ENCODE results near the gene CCND1. TPM values are rescaled to one million over a fixed set of nuclear protein-coding genes. Genes with fewer than 3 reads are reported as not detected.

CCND1 gene
- total and polyA plus RNA-seq, 10 of the 15 experiments (the other 5 are each of a cell fraction or from before 2014, with no cell fraction given), result 0.09 to 6.6 (median 0.59) TPM; not detected in 2

DNA sequence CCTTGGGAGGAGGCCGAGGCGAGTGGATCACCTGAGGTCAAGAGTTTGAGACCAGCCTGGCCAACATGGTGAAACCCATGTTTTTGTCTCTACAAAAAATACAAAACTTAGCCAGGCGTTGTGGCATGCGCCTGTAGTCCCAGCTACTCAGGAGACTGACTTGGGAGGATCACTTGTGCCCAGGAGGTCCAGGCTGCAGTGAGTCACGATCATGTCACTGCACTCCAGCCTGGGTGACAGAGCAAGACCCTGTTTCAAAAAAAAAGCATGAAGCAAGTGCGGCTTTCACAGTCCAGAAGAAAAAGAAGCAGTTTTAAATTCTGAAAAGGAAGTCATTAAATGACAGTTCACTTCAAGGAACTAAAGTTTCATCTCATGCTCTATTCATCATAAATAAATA lies 41.3 kb downstream of the CCND1 start (continued):
- TF ChIP-seq, protein P1, sequence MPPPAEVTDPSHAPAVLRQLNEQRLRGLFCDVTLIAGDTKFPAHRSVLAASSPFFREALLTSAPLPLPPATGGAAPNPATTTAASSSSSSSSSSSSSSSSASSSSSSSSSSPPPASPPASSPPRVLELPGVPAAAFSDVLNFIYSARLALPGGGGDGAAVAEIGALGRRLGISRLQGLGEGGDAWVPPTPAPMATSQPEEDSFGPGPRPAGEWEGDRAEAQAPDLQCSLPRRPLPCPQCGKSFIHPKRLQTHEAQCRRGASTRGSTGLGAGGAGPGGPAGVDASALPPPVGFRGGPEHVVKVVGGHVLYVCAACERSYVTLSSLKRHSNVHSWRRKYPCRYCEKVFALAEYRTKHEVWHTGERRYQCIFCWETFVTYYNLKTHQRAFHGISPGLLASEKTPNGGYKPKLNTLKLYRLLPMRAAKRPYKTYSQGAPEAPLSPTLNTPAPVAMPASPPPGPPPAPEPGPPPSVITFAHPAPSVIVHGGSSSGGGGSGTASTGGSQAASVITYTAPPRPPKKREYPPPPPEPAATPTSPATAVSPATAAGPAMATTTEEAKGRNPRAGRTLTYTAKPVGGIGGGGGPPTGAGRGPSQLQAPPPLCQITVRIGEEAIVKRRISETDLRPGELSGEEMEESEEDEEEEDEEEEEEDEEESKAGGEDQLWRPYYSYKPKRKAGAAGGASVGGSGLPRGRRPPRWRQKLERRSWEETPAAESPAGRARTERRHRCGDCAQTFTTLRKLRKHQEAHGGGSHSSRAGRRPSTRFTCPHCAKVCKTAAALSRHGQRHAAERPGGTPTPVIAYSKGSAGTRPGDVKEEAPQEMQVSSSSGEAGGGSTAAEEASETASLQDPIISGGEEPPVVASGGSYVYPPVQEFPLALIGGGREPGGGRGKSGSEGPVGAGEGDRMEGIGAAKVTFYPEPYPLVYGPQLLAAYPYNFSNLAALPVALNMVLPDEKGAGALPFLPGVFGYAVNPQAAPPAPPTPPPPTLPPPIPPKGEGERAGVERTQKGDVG (CRISPR knock-in tag; IDR thresholded peaks at IDR 0.05), result no peak
- TF ChIP-seq, protein P2, sequence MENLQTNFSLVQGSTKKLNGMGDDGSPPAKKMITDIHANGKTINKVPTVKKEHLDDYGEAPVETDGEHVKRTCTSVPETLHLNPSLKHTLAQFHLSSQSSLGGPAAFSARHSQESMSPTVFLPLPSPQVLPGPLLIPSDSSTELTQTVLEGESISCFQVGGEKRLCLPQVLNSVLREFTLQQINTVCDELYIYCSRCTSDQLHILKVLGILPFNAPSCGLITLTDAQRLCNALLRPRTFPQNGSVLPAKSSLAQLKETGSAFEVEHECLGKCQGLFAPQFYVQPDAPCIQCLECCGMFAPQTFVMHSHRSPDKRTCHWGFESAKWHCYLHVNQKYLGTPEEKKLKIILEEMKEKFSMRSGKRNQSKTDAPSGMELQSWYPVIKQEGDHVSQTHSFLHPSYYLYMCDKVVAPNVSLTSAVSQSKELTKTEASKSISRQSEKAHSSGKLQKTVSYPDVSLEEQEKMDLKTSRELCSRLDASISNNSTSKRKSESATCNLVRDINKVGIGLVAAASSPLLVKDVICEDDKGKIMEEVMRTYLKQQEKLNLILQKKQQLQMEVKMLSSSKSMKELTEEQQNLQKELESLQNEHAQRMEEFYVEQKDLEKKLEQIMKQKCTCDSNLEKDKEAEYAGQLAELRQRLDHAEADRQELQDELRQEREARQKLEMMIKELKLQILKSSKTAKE (IDR thresholded peaks at IDR 0.05; ENCODE audit: low read depth, poor library complexity, severe bottlenecking), result no peak
- TF ChIP-seq ATF3 (IDR thresholded peaks at IDR 0.05; ENCODE audit: borderline replicate concordance, extremely low read depth, low read depth, low read length) (no peak), IKZF1 (conservative IDR thresholded peaks at IDR 0.05) (no peak), ESRRA (IDR thresholded peaks at IDR 0.05; ENCODE audit: low read length) (no peak), CEBPZ (IDR thresholded peaks at IDR 0.05; ENCODE audit: low read depth, low read length) (no peak), SREBF2 (IDR thresholded peaks at IDR 0.05; ENCODE audit: low read length) (no peak)
- TF ChIP-seq, protein P3, sequence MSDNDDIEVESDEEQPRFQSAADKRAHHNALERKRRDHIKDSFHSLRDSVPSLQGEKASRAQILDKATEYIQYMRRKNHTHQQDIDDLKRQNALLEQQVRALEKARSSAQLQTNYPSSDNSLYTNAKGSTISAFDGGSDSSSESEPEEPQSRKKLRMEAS (IDR thresholded peaks at IDR 0.05; ENCODE audit: low read depth, low read length), result no peak
